Stimulated activated CD8-positive, alpha-beta memory T cell treated with anti-CD3 and anti-CD28 coated beads, Interleukin-15, amount 100 ng/mL, for 48 hours (primary cell): ENCODE results near the gene RHOH.

Experiments
- DNase-seq, 2 donors: peaks; one replicate each; pipeline ENCODE4 v3.0.0-alpha.2; 2020; ENCODE audit warnings: low read depth in 2 of 2

The RHOH gene

GRCh38 chr4:40238008-40238699 lies 41.3 kb downstream of the RHOH start:
- no peak for DNase-seq

- peak; percentile 67 to 78 for DNase-seq
Measured at GRCh38 chr4:40238700-40239548, 42.1 kb downstream of the RHOH start.

DNA sequence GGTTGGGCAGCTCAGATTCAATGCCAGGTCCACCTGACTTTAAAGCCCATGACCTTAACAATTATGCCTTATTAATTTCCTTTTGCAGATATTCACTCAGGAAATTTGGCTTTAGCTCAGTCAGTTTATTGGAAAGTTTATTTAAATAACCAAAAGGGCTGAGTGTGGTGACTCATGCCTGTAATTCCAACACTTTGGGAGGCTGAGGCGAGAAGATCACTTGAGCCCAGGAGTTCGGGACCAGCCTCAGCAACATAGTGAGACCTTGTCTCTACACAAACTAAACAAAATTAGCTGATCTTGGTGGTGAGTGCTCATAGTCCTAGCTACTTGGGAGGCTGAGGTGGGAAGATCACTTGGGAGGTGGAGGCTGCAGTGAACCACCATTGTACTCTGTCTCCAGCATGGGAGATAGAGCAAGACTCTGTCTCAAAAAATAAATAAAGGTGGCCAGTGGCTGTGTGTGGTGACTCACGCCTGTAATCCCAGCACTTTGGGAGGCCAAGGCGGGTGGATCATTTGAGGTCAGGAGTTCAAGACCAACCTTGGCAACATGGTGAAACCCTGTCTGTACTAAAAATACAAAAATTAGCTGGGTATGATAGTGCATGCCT lies 43.3 kb downstream of the RHOH start:
- no peak for DNase-seq

GRCh38 chr4:40241026-40241425 lies 44.2 kb downstream of the RHOH start:
- no peak for DNase-seq

DNA sequence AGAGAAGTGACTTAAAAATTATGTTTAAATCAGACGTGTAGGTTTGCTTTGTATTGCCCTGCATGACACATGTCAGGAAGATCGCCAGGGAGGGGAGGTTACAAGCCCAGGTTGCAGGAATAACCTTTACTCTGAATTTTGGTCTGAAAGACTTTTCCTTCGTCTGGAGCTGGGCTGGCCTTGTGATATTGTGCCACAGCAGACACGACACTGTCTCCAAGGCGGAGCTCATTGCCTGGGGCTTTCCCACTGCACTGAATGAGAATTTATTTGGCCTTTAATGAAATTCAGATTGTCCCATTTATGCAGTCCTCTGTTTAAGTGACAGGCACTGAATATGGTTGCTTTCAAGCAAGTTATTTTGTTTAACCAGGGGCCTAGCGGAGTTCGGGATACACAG lies 45.1 kb downstream of the RHOH start:
- no peak for DNase-seq

DNA sequence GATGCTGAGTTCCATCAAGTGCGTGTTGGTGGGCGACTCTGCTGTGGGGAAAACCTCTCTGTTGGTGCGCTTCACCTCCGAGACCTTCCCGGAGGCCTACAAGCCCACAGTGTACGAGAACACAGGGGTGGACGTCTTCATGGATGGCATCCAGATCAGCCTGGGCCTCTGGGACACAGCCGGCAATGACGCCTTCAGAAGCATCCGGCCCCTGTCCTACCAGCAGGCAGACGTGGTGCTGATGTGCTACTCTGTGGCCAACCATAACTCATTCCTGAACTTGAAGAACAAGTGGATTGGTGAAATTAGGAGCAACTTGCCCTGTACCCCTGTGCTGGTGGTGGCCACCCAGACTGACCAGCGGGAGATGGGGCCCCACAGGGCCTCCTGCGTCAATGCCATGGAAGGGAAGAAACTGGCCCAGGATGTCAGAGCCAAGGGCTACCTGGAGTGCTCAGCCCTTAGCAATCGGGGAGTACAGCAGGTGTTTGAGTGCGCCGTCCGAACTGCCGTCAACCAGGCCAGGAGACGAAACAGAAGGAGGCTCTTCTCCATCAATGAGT lies 46.6 kb downstream of the RHOH start:
- DNase-seq: no peak

- DNase-seq: no peak
Measured at GRCh38 chr4:40244606-40245005, 47.8 kb downstream of the RHOH start.

GRCh38 chr4:40245550-40245949 lies 48.7 kb downstream of the RHOH start:
- DNase-seq: no peak

DNA sequence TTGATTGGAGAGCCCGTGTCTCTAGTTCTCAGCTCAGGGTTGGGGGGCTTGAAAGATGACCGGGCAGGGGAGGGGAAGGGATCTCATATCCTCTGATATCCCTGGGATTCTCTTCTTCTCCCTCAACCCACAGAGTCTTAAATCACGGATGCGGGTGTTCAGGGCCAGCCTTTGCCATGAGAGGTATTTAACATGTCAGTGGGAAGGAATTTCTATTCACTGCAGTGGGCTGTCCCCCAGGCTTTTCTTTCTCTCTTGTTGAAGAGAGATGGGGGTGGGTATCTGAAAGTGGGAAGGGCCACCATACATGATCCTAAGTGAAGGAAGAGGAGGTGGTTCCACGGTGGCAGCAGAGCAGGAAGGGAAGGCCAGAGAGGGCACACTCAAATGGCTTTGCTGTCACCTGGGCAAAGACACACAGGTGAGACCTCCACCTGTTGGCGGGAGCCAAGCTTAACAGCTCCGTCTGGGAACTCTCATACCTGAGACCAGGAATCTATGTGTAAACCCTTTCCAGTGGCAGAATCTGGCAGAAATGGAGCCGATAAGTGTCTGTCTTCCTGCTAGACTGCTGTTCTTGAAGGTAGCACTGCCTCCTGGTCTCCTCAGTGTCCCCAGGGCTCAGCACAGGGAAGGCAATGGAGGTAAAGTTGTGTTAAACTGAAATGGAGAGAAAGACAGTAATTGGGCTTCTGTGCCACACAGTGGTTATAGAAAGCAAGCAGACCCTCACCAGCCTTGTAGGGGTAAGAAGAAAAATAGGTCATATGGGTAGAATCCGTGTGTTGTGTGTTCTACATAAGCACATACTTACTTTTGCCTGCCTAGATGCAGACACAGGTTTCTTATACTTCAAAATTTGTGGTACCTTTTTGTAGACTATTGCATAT lies 49.4 kb downstream of the RHOH start:
- no peak for DNase-seq

GRCh38 chr4:40246938-40247337 lies 50.1 kb downstream of the RHOH start:
- no peak for DNase-seq

DNA sequence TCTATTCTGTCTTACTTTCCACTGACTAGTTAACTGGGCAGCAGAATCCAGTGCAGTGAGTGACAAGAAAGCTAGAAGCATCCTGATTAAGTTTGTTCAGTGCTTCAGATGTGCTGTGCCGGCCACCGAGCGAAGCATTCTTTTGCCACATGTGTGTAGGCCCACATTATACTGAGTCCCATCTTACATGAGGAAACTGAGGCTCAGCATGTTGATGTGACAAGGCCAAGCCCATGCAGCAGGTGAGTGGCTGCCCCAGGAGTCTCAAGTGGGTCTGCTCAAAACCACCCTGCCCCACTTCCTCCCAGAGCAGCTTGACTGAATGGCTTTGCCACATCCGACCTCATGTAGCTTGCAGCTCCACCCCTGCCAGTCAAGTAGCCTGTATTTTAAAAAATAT lies 50.5 kb downstream of the RHOH start:
- DNase-seq: no peak

- DNase-seq: no peak
Measured at GRCh38 chr4:40251366-40251765, 54.5 kb downstream of the RHOH start.

DNA sequence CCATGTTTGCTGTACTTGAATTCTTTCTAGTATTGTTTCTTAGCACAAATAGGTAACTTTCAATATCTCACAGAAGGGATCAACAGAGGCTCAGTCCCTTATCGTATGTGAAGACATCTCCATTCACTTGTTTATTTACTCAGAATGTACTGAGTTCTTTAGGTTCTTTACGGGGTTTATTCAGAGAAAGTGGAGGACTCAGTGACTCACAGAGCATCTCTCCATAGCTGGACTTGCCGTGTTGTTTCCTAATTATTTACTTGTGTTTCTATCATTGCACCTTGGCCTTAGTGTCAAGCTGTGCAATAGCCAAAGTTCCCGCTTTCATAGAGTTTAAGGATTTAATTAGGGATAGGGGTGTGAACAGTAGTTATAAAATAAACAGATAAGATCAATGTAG lies 57.1 kb downstream of the RHOH start:
- DNase-seq: no peak

DNA sequence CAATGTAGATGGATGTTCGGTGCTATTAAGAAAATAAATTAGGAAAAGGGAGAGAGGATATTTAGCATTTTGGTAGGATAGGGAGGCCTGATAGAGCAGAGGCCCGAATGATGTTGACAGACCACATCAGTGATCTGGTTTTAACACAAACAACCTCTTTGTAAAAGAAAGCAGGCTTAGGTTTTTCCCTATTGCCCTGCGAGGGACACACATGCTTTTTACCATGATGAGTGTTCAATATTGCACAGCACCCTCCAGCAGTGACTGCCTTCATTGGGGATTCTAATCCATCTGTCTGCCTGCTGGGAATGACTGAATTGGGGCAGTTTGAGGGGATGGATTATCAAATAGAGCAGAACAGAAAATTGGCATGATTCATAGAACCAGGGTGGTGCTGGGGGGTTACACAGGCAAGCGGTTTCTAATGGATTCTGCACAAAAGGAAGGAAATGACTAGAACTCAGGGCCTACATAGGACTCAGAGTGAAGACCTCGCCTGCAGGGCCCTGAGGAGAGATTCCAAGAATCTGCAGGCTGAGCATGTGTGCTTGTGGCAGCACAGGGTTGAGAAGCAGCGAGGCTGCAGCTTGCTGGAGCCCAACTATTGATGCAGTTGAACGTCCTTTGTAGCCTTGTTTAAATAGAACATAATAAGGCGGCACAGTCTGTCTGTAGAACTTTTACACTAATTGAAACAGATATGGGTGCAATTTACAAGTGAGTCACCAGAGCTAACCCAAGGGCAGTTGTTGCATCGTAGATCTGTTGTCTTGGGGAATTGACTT lies 58.0 kb downstream of the RHOH start:
- no peak for DNase-seq

GRCh38 chr4:40255393-40256281 lies 58.8 kb downstream of the RHOH start:
- no peak for DNase-seq

GRCh38 chr4:40256329-40256728 lies 59.5 kb downstream of the RHOH start:
- no peak for DNase-seq

- DNase-seq: no peak
Measured at GRCh38 chr4:40256817-40257216, 60.0 kb downstream of the RHOH start.

GRCh38 chr4:40258627-40259026 lies 61.8 kb downstream of the RHOH start:
- DNase-seq: no peak

- DNase-seq: no peak
Measured at GRCh38 chr4:40261231-40262076, 64.6 kb downstream of the RHOH start.
